HG02610 (cell line): ENCODE results near the gene TNFRSF6B.
"Not testable (repeated sequence)": the region's sequence is repeated elsewhere in the genome, so short reads cannot be mapped to it uniquely, and the experiment has no call there.

Experiments used
- ATAC-seq: cut with Tn5 transposase; IDR thresholded peaks from one replicate; pipeline ENCODE4 v1.9.1; 2021; ENCODE audit warnings: mild to moderate bottlenecking, moderate library complexity; ENCODE audit not compliant: unreplicated experiment

The TNFRSF6B gene

DNA sequence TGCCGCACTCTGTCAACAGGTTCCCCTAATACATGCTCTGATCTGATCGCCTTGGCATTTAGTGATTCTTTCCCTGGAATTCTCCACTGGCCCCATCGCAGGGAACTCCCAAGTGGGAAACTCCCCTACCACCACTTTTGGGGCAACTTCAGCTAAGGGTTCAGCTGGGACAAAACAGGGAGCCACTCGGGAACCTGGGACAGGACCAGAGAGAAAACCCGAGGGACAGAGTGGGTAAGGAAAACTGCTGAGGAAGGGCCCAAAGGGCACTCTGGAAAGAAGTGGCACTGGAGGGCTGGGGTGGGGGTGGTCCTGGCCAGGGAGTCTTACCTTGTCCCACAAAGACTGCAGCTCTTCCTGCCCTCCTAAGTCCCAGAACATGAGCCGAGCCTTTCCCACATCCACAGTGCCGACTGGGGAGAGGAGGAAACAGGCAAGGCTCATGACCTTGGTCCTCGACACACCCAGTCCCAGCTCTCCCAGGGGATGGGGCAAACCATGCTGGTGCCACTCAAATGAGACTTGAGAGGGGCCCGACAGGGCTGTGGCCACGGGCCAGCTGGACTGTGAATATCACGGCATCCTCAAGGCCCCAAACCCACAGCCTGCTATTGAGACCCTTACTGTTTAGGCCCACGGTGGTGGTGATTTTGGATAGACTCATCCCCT, 9.7 kb downstream of the TNFRSF6B start:
- ATAC-seq, result no peak

GRCh38 chr20:63706852-63707557, 10.6 kb downstream of the TNFRSF6B start:
- peak; percentile 12 for ATAC-seq

- peak; percentile 73 for ATAC-seq
Measured at GRCh38 chr20:63707558-63708300, 11.3 kb downstream of the TNFRSF6B start, which contains the start of the genes ARFRP1 and ZGPAT. TSS of gene ARFRP1 (minus strand) at chr20:63707976. CDS start at chr20:63707091, 885 bp downstream. TSS of gene ZGPAT (plus strand) at chr20:63708039. CDS start at chr20:63708581, 542 bp downstream.

DNA sequence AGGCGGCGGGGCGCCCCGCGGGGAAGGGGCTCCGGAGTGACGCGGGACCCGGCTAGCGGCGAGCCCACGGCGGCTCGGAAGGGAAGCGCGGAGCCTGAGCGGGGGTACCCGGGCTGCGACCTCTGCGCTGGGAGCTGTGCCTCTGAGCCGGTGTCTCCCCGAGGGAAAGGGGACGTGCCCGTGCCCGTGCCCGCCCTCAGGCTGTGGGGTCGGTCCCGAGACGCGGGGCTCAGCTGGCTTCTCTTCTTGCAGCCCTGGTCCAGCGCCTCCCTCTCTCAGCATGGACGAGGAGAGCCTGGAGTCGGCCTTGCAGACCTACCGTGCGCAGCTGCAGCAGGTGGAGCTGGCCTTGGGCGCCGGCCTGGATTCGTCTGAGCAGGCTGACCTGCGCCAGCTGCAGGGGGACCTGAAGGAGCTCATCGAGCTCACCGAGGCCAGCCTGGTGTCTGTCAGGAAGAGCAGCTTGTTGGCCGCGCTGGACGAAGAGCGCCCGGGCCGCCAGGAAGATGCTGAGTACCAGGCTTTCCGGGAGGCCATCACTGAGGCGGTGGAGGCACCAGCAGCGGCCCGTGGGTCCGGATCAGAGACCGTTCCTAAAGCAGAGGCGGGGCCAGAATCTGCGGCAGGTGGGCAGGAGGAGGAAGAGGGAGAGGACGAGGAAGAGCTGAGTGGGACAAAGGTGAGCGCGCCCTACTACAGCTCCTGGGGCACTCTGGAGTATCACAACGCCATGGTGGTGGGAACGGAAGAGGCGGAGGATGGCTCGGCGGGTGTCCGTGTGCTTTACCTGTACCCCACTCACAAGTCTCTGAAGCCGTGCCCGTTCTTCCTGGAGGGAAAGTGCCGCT, 12.1 kb downstream of the TNFRSF6B start:
- ATAC-seq, result peak; percentile 12

GRCh38 chr20:63709149-63709527, 12.7 kb downstream of the TNFRSF6B start:
- no peak for ATAC-seq

DNA sequence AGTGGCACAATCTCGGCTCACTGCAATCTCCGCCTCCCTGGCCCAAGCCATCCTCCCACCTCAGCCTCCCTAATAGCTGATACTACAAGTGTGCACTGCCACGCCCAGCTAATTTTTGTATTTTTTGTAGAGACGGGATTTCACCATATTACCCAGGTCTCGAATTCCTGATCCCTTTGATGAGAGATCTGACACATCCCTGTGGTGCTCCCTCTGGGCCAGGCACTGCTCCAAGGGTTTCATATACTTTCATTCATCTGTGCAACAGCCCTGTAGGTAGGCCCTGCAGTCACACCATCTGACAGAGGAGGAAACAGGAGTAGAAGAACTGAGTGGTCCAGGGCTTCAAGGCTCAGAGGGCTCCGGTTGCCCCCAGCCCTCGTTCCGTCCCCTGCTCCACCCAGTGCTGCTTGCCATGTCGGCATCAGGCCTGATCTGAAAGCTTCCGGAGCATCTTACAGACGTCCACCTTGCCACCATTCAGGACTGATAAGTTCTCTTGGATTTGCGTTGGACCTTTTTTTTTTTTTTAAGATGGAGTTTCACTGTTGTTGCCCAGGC, 14.7 kb downstream of the TNFRSF6B start:
- no peak for ATAC-seq

- ATAC-seq, result no peak
Measured at GRCh38 chr20:63712191-63712590, 15.7 kb downstream of the TNFRSF6B start.

GRCh38 chr20:63714858-63715257, 18.4 kb downstream of the TNFRSF6B start:
- ATAC-seq, result no peak

- no peak for ATAC-seq
Measured at GRCh38 chr20:63718996-63719395, 22.5 kb downstream of the TNFRSF6B start.

DNA sequence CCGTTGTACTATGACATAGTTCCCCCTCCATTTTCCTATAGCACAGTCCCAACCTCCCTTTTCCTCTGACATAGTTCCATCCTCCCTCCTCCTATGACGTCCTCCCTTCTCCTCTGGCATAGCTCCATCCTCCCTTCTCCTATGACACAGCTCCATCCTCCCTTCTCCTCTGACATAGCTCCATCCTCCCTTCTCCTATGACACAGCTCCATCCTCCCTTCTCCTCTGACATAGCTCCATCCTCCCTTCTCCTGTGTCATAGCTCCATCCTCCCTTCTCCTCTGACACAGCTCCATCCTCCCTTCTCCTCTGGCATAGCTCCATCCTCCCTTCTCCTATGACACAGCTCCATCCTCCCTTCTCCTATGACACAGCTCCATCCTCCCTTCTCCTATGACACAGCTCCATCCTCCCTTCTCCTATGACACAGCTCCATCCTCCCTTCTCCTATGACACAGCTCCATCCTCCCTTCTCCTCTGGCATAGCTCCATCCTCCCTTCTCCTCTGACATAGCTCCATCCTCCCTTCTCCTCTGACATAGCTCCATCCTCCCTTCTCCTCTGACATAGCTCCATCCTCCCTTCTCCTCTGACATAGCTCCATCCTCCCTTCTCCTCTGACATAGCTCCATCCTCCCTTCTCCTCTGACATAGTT, 26.6 kb downstream of the TNFRSF6B start:
- ATAC-seq, result not testable (repeated sequence)

- ATAC-seq, result not testable (repeated sequence)
Measured at GRCh38 chr20:63730189-63730733, 33.8 kb downstream of the TNFRSF6B start.

DNA sequence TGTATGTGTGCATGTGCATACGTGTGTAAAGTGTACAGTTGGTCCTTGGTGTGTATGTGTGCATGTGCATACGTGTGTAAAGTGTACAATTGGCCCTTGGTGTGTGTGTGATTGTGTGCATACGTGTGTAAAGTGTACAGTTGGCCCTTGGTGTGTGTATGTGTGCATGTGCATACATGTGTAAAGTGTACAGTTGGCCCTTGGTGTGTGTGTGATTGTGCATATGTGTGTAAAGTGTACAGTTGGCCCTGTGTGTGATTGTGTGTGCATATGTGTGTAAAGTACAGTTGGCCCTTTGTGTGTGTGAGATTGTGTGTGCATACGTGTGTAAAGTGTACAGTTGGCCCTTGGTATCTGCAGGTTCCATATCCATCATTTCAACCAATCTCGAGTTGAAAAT, 35.0 kb downstream of the TNFRSF6B start:
- no peak for ATAC-seq

DNA sequence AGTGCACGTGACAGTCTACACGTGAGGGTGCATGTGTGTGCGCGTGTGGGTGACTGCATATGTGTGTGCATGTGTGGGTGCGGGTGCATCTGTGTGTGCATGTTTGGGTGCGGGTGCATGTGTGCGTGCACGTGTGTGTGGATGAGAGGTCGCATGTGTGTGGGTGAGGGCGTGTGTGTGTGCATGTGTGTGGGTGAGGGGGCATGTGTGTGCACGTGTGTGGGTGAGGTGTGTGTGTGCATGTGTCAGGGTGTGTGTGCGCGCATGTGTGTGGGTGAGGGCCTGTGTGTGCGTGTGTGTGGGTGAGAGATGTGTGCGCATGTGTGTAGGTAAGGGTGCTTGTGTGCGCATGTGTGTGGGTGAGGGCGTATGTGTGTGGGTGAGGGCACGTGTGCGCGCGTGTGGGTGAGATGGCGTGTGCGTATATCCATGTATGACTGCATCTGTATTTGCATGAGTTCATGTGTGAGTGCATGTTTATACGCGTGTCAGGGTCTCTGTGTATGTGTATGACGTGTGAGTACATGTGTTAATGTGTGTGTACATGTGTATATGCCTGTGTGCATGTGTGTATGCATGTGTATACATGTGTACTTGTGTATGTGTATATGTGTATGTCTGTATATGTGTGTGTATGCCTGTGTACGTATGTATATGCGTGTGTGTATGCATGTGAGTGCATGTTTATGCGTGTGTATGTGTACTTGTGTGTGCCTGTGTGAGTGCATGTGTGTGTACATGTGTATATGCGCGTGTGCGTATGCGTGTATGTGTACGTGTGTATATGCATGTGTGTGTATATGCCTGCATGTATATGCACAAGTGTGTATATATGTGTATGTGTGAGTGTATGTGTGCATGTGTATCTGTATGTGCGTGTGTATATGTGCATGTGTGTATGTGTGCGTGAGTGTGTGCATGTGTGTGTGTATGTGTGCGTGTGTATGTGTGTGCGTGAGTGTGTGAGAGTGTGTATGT, 36.0 kb downstream of the TNFRSF6B start:
- ATAC-seq, result no peak

GRCh38 chr20:63733117-63733516, 36.7 kb downstream of the TNFRSF6B start:
- ATAC-seq, result no peak

- no peak for ATAC-seq
Measured at GRCh38 chr20:63733579-63734081, 37.2 kb downstream of the TNFRSF6B start.

DNA sequence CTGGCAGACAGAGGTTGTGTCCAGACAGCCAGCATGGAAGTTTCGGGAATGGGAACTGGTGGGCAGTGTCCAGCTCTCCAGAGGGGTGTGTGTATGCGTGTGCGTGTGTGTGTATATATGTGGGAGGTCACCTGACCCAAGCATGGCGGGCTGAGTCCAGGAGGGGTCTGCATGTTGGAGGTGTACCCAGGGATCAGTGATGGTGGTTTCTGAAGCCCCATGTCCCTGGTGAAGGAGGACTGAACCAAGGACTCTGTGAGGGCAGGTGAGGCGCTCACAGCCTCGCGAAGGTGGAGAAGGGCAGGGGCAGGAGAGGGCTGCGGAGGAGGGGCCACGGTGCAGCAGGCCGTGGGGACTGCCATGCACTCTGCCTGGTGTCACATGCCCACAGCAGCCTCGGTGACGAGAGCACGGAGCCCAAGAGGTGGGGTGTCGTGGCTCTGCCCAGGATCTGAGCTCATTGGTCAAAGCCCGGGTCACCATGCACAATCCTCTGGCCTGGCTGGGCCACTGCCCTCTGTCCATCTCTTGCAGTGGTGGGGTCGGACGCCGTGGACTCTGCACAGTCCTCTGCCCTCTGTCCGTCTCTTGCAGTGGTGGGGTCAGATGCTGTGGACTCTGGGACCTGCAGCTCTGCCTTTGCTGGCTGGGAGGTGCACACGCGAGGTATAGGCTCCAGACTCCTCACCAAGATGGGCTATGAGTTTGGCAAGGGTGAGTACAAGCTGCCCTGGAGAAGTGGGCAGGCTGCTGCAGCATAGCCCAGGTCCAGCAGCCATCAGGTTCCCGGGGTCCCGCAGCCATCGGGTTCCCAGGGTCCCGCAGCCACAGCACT, 37.9 kb downstream of the TNFRSF6B start:
- ATAC-seq, result no peak
